ENCODE results near the gene ST6GAL1. TPM values are rescaled to one million over a fixed set of nuclear protein-coding genes. Genes with fewer than 3 reads are reported as not detected.

Gene ST6GAL1
- total RNA-seq, 1 donor from 2014 or later = 44.1 TPM

DNA sequence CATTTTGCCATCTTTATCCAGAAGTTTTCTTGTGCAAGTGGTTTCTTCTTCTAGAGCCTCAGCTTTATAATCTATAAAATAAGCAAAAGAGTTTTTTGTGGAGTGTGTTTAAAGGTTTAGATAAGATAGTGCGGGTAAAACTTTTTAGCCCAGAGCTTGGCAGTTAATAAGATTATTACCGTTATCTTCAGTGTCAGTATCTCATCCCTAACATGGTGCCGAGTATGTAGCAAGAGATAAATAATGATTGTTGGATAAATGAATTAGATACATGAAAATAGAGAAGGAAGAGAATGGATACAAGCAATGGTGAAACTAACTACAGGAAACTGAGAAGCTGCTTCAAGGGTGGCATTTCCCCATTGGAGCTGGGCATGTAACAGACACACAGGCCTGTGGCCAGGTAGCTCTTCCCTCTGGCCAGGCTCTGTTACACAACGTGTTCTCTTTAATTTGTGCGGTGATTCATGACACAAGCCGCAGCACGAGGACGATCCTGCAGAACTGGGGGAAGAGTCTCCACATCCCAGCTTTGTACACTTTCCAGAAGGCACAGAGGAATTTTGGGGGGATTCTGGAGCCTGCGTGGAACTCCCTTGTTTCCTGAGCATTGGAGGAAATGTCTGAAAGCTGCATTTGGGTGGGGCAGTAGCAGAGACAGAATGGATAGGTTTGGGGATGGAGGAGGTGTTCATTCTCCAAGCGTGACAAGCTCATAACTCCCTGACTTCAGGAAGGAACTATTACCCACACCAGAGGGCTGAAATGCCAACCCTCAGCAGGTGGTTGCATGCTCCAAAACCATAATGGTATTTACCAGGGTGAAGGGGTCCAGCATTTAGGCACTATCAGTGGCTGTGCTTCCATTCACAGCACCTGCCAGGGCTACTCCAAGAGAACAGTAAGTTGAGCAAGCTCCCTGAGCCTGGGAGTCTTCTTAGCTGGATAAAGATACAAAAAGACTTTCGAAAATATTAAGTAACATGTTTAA is 14.2 kb upstream of the ST6GAL1 start:
- DNase-seq (ENCODE audit: low spot score) = no peak

DNA sequence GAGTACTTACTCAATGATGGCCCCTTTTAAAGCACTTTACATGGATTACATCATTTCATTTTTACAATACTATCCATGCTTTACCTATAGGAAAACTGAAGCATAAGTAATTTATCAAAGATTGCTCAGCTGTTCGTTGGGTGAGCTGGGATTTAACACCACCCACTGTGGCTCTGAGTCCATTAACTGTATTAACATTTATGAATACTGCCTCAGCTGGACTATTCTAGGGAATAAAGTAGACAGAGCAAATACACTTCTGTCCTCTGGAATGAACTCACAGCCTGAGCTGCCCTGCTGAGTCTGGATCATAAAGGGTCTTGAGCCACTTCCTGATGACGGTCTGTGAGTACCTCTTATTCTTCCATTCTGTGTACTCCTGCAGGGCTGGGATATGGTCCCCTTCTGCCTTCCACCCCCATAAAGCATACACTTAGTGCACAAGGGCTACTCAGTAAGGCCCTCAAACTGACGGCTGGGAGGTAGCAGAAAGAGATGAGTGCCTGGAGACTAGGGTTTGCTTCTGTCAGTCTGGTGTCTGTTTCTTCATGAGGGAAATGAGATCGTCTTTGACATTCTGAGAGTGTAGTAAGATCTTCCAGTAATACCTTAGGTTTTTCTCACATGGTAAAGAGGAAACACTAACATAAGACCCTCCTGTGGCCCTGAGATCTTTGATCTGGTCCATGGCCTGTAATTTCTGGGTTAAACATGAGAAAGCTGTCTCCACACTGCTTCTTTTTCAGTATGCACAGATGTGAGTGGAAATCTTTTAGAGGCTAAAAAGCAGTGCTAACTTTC is 12.6 kb upstream of the ST6GAL1 start:
- no peak for DNase-seq (ENCODE audit: low spot score)

DNA sequence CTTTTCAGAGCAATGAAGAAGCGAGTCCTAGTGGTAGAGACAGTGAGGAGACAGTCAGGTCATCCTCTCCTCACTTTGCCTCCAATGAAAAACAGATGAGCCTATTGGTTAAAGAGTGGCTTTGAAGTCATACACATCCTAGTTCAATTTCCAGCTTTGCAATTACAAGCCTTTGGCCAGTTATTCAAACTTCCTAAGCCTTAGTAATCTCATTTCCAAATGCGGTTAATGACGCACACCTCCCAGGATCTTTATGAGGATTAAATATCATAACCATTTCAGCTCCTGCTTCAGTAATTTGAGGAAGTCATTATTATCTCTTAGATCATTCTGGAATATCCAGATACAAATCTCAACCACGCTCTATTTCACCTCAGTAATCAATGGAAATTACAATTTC is 10.0 kb upstream of the ST6GAL1 start:
- DNase-seq (ENCODE audit: low spot score) = no peak

DNA sequence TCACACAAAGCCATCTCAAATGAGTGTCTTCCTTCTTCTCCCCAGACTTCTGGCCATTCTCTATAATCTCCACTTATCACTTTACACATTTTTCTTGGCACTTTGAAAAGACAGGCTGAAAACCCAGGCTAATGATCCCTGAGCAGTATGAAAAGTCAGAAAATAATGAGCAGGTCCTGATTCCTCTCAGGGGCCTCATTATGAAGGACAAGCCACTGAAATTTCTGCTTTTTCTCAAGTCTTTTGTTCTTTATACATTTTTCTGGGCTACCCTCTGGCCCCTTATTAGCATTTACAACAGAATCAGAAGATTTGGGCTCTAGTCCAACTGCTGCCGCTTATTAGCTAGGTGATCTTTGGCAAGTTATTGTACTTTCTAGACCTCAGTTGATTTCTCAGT is 9.5 kb upstream of the ST6GAL1 start:
- DNase-seq (ENCODE audit: low spot score) = no peak

DNA sequence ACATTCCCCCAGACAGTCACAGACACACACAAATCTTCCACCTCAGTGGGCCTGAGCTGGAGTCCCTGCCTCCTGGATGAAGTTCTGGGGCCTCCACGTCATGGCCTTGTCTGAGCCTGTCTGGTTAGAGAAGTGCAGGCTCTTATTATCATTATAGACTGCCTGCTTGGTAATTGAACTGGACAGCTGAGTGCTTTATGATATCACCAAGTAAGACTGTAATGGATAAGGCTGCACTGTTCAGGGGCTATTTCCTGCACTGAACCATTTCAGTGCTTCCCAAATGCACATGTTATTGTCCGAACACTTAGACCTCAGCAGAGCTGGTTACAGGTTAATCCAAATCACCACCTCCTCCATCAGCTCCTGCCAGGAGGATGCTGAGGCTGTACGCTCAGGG is 8.7 kb upstream of the ST6GAL1 start:
- no peak for DNase-seq (ENCODE audit: low spot score)

DNA sequence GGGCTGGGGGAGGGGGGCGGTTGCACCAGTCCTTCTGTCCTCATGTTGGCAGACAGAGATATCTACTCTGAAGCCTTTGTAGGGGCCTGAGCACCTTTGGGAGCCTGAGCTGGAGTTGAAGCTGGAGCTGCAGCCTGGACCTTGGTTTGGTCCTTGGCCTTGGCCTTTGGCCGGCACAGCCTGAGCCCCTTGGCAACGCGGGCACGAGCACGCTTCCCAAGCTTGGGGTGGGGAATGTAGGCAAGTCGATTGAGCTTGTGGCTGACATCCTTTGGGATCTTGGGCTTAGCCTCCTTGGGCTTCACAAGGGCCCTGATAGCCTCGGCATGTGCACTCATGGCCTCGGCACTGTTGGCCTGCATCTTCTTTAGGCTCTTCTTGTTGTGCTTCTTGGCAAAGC is 8.1 kb upstream of the ST6GAL1 start:
- no peak for DNase-seq (ENCODE audit: low spot score)

DNA sequence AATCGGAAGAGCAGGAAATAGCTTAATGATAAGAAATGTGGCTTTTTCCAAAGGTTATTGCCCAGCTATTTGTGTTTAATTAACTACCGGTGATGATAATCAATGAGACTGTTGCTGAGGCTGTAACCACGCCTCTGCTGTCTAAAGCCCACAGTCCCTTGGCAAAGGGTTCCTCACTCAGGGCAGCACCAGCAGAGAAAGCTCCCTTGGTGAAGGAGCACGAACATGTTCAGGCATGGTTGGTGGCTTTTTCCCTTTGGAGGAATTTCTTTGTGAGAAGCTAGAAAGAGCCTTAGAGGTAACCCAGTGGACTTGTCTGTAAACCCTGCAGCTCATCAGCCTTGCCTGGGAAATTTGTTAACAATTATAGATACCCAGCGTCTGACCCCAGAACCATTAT is 7.5 kb upstream of the ST6GAL1 start:
- DNase-seq (ENCODE audit: low spot score) = no peak

DNA sequence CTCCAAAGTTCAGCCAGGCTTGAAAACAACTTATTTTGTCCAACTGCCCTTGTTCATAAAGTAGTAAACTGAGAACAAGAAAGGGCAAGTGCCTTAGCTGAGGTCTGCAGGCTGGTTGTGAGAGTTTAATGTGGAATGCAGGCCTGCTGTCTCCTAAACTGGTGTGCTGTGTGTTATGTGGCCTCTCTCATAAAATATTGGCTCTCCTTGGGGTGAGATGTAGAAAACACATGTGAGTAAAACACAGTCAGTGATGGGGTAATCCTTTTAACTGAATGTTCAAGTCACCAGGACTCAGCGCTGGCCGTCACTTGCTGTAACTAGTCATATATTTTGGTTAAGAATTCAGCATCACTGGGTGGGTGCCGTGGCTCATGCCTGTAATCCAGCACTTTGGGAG is 7.1 kb upstream of the ST6GAL1 start:
- DNase-seq (ENCODE audit: low spot score) = no peak

DNA sequence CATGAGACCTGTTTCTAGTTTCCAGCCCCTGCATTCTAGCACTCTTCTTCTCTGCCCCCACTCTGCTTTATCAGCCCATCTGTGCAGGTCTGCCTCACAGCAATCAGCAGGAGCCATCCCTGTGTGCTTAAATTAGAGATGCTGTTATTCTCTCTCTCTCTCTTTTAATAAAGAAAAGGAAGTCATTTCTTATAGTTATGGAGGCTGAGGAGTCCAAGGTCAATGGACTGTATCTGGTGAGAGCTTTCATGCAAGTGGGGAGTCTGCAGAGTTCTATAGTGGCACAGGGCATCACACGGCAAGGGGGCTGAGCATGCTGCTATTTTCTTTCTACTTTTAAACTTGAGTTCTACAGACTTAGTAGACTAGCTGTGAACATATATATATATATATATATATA is 4.5 kb upstream of the ST6GAL1 start:
- DNase-seq (ENCODE audit: low spot score) = no peak

DNA sequence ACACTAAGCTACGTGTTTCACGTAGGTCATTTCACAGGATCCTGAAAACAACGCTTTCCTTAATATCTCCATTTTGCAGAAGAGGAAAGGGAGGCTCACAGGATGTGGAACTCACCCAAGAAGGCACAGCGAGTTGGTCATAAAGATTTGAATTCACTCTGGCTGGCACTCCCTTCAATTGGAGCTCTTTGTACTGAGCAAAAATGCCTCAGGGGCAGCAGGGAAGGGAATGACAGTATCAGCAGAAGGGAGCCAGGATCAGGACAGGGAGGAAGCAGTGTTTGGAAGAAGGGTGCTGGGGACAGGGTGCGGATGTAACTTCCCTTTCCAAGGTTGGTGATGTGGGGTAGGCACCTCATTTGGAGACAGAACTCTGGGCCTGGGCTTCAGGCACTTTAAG is 1.1 kb upstream of the ST6GAL1 start:
- no peak for DNase-seq (ENCODE audit: low spot score)

DNA sequence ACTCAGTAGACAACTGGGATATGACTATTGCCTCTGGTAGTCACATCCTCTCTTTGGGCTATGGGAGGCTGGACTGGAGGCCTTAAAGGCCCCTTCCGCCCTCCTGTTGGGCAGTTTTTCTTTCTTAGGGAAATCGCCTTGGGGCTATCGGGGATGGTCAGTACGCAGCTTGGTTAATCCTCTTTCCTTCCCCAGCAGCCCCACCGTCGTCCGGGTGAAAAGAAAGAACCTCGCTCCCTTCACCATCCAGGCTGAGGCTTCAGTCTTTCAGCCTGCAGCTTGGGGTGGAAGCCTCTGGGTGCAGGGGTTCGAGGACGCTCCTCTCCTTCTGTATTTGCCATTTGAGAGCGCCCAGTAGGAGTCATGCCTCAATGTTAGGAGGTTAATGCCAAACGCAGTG is 641 bp upstream of the ST6GAL1 start:
- no peak for DNase-seq (ENCODE audit: low spot score)

DNA sequence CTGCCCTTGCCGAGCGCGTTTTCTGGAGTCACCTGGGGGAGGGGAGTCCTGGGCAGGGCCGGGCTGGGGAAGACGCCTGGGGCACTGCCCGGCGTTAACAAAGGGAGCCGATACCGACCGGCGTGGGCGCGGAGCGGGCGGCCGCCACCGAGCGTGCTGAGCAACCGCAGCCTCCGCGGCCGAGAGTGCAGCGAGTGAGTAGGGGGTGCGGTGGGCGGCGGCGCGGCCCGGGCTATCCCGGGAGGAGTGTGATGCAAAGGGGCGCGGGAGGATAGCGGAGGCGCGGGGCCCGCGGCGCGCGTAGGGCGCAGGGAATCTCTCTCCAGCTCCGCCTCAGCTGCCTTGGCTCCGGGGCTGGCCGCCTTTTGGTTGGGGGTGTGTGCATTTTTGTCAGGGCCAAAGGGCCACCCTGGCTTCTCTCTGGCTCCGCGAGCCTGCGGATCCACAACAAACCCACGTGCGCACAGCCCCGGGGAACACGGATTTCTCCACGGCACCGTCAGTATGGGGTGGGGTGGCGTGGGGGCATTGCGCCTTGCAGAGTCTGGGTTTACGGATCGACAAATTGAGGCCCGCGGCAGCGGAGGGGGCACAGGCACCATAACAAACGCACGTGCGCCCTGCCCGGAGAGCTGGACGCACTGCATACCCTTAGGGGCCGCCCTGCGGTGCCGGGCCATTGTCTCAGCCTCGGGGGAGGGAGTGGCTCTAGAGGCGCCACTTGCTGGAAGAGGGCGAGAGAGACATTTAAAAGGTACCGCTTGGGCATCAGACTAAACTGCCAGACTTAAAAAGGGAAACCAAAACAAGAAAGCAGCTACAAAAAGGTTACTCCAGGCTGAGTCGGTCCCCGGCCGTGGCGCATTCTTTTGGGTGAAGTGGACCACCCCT is 560 bp downstream of the ST6GAL1 start:
- DNase-seq (ENCODE audit: low spot score) = peak; percentile 62

DNA sequence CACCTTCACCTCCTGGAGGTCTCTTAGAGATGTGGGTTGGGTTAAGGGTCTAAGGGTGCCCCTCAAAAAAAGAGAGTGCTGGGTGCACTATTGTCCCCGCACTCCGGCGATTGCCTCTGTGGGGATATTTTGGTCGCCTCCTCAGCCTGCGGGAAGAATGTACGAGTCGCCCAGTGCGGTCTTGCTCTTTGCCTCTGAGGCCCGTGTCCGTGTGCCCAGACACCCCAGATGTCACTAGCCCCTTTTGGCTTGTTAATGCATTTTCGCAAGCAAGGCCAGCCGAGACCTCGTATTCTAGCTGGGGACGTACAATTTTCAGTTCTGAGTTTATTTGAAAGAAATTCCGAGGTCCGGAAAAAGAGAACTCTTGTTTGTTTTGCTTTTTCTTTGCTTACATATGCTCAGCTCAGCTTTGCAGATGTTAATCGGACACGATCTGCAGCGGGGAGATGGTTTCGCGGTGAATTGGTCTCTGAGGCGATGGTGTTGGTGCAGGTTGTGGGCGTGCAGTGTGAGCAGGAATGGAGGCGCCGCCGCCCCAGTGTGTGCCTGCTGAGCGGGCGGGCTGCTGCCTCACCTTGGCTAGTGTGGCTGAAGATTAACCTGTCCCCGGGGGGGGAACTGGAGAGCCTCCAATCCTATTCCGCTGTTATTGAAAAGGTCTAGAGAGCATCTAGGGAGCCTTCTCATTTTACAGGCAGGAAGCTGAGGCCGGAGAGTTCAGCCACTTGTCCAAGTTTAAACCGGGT is 1.4 kb downstream of the ST6GAL1 start:
- DNase-seq (ENCODE audit: low spot score) = peak; percentile 30

DNA sequence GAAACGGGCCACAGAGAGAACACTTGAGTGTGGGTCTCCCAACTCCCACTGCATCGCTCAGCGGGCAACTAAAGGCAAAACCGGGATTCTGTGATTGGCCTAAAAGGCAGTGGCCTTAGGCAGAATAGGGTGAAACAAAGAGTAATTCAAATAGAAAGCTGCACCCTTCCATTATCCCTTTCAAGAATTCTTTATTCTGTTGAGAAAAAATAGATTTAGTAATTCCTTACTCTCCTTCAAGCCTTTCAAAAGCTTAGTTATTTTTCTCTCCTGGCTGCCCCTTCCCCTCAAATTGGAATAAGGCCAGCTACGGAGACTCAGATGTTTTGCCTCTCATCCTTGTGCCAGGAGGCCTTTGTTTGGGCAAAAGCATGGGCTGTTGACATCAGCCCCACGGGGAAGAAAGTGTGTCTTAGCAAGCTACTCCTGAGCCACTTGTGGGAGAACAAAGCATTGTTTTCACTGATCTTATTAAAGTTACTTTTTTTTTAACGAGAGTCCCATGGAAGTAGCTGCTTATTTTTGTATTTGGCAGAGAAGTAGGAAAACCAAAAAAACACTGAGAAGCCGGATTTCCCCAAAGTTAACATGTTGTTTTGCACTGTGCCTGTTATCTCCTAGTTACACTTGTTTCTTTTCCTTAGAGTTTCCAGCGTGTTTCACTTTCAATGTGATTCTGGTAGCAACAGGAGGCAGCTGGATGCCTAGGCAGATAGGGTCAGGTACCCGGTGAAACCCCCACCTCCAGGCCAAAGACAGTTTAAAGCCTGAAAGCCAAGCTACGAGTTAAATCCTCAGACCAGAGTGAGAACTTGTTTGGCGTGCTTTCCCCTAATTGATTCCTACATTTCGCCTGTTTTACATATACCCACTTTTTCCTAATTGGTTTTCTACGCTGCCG is 2.2 kb downstream of the ST6GAL1 start:
- DNase-seq (ENCODE audit: low spot score) = peak; percentile 38

DNA sequence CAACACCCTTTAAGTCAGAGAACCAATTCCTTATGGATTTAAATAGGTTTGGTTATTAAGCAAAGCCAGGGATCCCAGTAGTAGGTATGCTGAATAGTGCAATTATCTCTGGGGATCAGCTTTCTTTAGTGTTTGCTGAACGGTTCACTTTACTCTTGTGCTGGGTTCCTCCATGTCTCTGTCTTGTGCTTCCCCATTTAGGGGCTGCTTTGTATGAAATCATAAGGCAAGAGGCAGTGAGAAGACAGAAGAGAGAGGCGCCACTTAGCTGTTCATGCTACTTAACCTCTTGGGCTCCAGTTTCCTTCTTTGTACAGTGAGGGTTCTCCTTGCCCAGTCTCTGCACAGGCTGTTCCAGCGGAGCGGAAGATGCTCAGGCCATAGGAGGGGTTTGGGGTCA is 3.5 kb downstream of the ST6GAL1 start:
- no peak for DNase-seq (ENCODE audit: low spot score)

DNA sequence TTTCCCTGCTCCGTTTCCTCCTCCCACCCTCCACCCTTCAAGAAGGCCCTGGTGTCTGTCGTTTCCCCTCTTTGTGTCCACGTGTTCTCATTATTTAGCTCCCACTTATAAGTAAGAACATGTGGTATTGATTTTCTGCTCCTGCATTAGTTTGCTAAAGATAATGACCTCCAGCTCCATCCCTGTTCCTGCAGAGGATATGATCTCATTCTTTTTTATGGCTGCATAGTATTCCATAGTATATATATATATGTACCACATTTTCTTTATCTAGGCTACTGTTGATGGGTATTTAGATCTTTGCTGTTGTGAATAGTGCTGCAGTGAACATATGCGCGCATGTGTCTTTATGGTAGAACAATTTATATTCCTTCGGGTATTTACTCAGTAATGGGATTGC is 4.8 kb downstream of the ST6GAL1 start:
- DNase-seq (ENCODE audit: low spot score) = no peak

DNA sequence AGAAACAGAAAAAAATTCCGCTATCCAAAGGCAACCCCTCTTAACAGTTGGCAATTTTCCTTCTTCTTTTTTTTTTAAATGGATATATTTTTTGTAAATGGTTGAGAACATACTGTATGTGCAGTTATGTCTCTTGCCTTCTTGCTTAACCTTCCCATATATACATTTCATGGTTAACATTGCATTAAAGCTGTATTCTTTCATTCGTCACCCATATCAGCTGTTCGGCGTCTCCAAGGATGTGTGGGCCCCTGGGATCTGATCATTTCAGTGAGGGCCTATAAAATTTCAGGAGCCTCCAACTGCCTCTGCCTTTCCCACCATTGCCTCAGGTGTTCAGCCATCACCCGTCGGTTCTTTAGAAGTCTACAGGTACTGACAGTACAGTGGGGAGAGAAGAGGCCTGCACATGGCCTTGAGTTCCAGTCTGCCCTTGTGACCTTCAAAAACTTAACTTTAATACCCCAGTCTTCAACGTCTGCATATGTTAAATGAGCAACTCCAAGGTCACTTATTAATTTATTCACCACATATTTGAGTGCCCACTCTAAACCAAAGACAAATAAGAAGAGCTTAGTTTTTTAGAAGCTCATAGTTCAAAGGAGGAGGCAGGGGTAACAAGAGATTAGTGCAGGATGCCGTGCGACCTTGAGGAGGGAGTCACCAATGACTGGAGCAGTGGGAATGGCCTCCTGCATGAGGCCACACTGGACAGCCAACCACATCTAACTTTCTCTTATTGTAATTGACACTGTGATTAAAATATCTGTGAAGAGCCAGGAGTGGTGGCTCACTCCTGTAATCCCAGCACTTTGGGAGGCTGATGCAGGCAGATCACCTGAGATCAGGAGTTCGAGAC is 6.9 kb downstream of the ST6GAL1 start:
- no peak for DNase-seq (ENCODE audit: low spot score)

DNA sequence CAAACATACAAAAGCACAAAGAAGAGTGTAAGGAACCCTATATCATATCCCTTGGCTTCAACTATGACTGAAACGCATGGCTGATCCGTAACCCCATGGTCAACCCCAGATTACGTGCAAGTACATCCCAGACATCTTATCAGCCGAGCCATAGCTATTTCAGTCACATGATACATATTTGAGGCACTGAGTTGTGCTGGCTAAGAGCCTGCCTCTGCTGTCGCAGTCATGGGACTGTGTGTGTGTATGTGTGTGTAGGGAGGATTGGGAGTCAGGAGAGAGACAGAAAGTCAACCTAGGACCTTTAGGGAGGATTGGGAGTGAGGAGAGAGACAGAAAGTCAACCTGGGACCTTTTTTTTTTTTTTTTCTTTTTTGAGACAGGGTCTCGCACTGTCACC is 8.4 kb downstream of the ST6GAL1 start:
- peak; percentile 62 for DNase-seq (ENCODE audit: low spot score)

DNA sequence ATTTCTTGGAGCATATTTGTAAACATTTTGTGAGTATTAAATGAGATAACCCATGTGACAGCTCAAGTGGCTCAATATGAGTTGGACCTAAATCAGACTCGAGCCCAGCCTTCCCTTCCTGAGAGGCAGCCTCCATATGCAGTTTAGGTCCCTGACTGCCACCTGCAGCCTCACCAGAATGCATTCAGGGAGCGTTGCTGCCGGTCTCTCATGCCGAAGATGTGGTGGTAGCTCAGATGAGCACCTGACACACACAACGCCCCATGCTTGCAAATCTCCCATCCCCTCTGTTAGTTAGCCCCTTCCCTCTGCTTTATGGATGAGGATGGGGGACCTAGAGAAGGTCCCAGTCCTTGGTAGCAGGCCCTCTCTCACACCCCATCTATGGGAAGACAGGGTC is 9.2 kb downstream of the ST6GAL1 start:
- DNase-seq (ENCODE audit: low spot score) = no peak

Measured in umbilical cord (tissue), 2 donors.